Nucleus accumbens (tissue), 56 donors: ENCODE data around the gene HIPK4.
A peak's percentile ranks its signal among the peaks of the same experiment; 100 is the strongest.
"Not testable (repeated sequence)": the region's sequence is repeated elsewhere in the genome, so short reads cannot be mapped to it uniquely, and the experiment has no call there.

Source experiments
- DNase-seq, 56 donors: peaks; one replicate each; lab custom pipeline; 2025; lab: John Stamatoyannopoulos, UW

Gene HIPK4

GRCh38 chr19:40418040-40418439, 28.1 kb upstream of the HIPK4 start:
- DNase-seq = no peak

- no peak for DNase-seq
Measured at GRCh38 chr19:40417643-40417981, 27.6 kb upstream of the HIPK4 start.

GRCh38 chr19:40416918-40417642, 27.1 kb upstream of the HIPK4 start:
- no peak for DNase-seq

GRCh38 chr19:40415768-40416167, 25.8 kb upstream of the HIPK4 start:
- DNase-seq = no peak

DNA sequence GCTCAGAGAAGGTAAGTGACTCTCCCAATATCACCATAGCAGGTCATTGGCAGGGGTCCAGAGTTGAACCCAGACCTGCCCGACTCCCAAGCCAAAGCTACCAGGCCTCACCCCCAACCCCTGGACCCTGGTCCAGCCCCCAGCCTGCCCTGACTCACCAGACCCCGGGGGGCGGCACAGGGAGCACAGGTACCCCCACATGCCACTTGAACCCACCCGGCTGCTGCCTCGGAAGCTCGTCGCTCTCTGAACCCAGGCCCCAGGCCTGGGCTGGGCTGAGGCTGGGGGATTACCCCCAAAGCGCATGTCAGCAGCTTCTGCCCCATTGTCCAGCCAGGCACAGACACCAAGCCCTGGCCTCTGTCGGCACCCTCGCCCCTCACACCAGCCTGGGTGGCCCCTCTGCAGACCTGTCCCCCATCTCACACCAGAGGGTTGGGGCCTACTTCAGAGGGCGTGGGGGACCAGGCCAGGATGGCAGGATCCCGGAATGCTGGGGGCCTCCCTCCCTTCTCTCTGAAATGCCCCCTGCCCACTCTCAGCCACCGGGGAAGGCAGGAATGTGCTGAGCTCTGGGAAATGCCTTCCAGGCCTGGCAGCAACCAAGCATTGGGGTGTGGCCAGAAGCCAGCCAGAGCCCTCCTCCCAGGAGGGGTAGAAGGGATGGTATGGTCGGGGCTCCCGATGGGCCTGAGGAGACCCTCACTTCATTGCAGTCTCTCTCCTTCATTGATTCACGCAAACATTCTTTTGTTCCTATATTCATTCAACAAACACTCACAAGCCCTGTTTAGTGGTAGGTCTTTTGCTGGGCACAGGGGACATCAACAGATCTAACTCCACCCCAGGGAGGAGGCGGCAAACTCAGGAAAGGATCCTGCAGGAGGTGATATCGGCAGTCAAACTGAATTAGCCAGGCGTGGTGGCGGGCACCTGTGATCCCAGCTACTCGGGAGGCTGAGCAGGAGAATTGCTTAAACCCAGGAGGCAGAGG, 24.9 kb upstream of the HIPK4 start:
- DNase-seq = no peak

- DNase-seq = no peak
Measured at GRCh38 chr19:40413291-40413845, 23.4 kb upstream of the HIPK4 start, which contains the start of gene PRX. PRX (minus strand) TSS chr19:40413378; CDS start chr19:40407932, 5,446 bp downstream.

DNA sequence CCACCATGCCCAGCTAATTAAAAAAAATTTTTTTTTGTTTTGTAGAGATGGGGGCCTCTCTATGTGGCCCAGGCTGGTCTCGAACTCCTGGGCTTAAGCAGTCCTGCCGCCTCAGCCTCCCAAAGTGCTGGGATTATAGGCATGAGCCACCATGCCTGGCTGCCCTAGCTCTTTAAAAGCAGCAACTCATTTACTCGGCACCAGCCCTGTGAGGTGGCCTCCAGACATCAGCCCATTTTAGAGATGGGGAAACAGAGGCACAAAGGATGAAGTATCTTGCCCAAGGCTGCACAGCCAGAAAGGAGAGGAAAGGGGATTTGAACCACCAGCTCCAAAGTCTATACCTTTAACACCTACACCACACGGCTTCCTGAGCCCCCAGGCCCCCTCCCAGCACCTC, 22.9 kb upstream of the HIPK4 start:
- no peak for DNase-seq

GRCh38 chr19:40411958-40412499, 22.0 kb upstream of the HIPK4 start:
- no peak for DNase-seq

GRCh38 chr19:40411125-40411842, 21.3 kb upstream of the HIPK4 start:
- no peak for DNase-seq

DNA sequence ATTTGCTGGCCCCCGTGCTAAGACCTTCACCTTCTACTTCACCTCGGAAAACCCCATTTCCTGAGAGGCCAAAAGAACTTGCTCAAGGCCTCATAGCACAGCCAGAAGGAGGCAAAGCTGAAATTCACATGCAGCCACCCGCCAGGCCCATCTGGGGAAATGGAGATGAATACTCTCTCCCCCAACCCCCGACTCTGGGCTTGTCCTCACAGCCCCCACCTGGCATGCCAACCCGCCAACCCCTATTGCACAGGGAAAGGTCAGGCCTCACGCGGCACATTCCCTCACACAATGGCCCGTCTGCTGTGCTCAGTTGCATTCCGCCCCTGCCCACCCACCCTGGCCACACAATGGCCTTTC, 20.0 kb upstream of the HIPK4 start:
- DNase-seq = no peak

DNA sequence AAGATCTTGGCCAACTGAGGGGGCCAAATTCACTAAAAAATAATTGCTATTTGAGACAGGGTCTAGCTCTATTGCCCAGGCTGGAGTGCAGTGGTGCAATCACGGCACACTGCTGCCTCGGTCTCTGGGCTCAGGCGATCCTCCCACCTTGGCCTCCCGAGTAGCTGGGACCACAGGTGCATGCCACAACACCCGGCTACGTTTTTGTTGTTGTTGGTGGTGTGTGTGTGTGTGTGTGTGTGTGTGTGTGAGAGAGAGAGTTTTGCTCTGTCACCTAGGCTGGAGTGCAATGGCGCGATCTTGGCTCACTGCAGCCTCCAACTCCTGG, 18.6 kb upstream of the HIPK4 start:
- DNase-seq = not testable (repeated sequence)

DNA sequence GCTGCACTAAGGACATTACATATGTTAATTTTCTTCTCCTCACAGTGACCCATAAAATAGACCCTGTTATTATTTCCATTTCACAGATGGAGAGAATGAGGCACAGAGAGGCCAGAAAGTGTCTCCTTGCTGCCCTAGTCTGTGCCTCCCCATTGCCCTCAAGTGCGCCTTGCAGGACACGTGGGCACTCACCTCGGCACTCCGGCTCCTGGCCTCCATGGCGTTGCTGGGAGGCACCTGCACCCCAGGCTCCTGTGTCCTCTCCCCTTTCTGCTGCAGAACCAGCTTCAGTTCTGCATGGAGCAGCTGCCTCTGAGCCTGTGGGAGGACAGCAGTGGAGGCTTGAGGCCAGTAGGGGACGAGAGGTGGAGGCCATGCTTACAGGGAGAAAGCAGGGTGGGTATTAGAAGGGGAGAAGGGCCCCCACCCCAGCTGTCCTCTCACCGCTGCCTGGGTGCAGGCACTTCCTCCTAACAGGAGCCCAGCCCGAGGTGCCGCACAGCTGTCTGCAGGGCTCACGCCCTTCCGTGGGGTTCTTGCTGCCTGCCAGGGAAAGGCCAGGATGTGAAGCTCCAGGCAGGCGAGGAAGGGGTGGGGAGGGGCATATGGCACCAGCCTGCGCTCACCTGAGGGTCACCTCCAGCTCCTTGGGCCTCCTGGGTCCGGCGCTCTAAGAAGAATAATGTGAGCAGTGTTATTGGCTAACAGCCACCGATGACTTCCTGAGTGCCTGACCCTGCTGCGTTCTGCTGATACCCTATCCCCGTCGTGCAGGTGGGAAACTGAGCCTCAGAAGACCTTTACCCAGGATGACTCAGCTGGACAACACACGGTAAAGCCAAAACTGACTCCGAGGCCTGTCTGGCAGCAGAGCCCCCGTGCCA, 18.0 kb upstream of the HIPK4 start:
- DNase-seq = no peak

GRCh38 chr19:40403262-40403984, 13.4 kb upstream of the HIPK4 start:
- peak in 39 of 56 donors; percentile 3 to 71 (median 18) for DNase-seq

DNA sequence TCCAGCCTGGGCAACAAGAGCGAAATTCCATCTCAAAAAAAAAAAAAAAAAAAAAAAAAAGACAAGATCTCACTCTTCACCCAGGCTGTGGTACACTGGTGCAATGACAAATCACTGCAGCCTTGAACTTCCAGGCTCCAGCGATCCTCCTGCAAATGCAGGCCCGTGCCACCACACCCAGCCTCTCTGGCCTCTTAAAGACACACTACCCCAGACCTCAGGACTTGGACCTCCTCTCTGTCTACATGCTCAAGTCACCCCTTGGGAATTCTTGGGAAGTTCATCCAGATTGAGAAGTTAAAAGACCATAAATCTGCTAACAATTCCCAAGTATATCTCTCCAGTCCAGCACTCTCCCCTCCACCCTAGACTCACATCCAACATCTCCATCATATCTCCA, 10.6 kb upstream of the HIPK4 start:
- no peak for DNase-seq

DNA sequence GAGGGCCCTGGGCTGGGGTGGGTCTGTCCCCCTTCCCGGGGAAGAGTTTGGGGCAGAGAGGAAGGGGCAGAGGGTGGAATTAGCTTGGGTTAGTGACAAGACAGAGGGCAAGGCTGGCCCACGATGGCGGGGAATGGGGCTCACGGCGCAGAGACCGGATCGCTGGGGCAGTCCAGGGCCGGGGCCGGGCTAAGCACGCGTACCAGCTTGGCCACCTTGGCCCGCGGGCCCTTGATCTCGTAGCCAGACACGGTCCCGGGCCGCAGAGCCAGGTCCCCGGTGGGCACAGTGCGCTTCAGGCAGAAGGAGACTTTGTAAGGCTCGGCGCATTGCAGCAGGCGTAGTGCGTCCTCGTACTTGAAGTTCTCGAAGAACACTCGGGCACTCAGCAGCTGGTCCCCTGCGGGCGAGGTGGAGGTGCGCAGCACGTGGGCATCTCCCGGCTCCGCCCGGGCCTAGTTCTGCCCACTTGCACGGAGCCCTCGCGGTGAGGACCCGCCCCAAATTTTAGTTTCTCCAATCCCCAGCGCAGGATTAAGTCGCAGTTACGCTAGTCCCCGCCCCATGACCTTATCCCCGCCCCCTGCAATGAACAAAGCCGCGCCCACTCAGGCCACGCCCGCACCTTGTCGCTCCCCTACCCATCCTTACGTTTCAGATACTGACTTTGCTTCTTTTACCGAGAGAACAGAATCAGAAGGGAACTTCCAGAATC, 8.6 kb upstream of the HIPK4 start:
- peak in 34 of 56 donors; percentile 5 to 68 (median 27) for DNase-seq

GRCh38 chr19:40397568-40397906, 7.6 kb upstream of the HIPK4 start:
- DNase-seq = no peak

- DNase-seq = no peak
Measured at GRCh38 chr19:40396886-40397567, 7.0 kb upstream of the HIPK4 start.

DNA sequence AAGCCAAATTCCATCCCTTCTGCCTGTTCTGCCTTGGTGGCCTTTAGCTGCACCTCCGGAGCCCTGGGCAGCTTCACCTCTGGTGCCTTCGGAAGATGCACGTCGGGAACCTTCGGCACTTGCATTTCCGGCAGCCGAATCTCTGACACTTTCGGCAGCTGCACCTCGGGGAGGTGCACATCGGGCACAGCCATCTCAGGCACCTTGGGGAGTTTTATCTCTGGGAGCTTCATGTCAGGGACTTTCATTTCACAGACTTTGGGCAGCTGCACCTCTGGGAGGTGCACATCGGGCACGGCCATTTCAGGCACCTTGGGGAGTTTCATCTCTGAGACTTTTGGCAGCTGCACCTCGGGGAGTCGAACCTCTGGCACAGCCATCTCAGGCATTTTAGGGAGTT, 6.0 kb upstream of the HIPK4 start:
- DNase-seq = no peak
